IMR-90 (cell line): ENCODE results near the gene SRP9. TPM values are rescaled to one million over a fixed set of nuclear protein-coding genes. Genes with fewer than 3 reads are reported as not detected.
"Not testable (repeated sequence)": the region's sequence is repeated elsewhere in the genome, so short reads cannot be mapped to it uniquely, and the experiment has no call there.

Experiments used
- ATAC-seq: fragments of 200-7000 bp; cut with Tn5 transposase; 2 replicates; pipeline ENCODE4 v1.9.1; 2020; ENCODE audit warnings: low read depth, mild to moderate bottlenecking, moderate library complexity
- BruUV-seq: library from RNA; stranded (reverse); fragments of 400-500 nt; replicated peaks from 2 replicates; lab custom pipeline; 2021; lab: Mats Ljungman, UMichigan
- CTCF ChIA-PET: fragments of 300-600 bp; formaldehyde crosslinking; extraction: SDS; loops from one replicate; lab custom pipeline; 2021; ENCODE audit warnings: antibody characterized with exemption; lab: Yijun Ruan, JAX
- POLR2A ChIA-PET: fragments of 300-600 bp; sonication (Branson Sonifier 250); formaldehyde crosslinking; loops from one replicate; lab custom pipeline; 2022; ENCODE audit warnings: antibody characterized with exemption; ENCODE audit not compliant: unreplicated experiment; lab: Charles Lee
- DNase-seq: peaks from one replicate; pipeline ENCODE4 v3.0.0; 2013
- H2AFZ ChIP-seq: replicated peaks from 2 replicates; pipeline ENCODE3; 2013; ENCODE audit warnings: low read length, mild to moderate bottlenecking; ENCODE audit not compliant: poor library complexity
- H2AK5ac ChIP-seq: 2 replicates; pipeline ENCODE4 v1.6.1; 2013; ENCODE audit warnings: low read depth, low read length, inconsistent platforms
- H2AK9ac ChIP-seq: replicated peaks from 2 replicates; pipeline ENCODE3; 2013; ENCODE audit warnings: mild to moderate bottlenecking, low read depth, low read length, moderate library complexity; ENCODE audit not compliant: poor library complexity
- H2BK120ac ChIP-seq: 2 replicates; pipeline ENCODE4 v1.6.1; 2013; ENCODE audit warnings: low read depth, low read length, inconsistent platforms
- H2BK15ac ChIP-seq: 3 replicates; pipeline ENCODE4 v1.6.1; 2013; ENCODE audit warnings: low read depth, low read length, inconsistent platforms
- H2BK20ac ChIP-seq: 2 replicates; pipeline ENCODE4 v1.6.1; 2013; ENCODE audit warnings: low read depth, mild to moderate bottlenecking, inconsistent platforms, low read length, moderate library complexity
- H2BK5ac ChIP-seq: 2 replicates; pipeline ENCODE4 v1.6.1; 2013; ENCODE audit warnings: mild to moderate bottlenecking, low read depth, low read length, inconsistent platforms; ENCODE audit not compliant: poor library complexity, severe bottlenecking
- H3K14ac ChIP-seq: replicated peaks from 2 replicates; pipeline ENCODE4 v1.6.1; 2013; ENCODE audit warnings: low read depth, low read length, inconsistent platforms
- H3K18ac ChIP-seq: 2 replicates; pipeline ENCODE4 v1.6.1; 2013; ENCODE audit warnings: low read depth, low read length, control low read depth
- H3K23ac ChIP-seq: 2 replicates; pipeline ENCODE4 v1.6.1; 2013; ENCODE audit warnings: low read depth, low read length, inconsistent platforms
- H3K27ac ChIP-seq: 2 replicates; pipeline ENCODE4 v1.5.1; 2013; ENCODE audit warnings: mild to moderate bottlenecking, control low read depth, low read length; ENCODE audit not compliant: insufficient read depth
- H3K27me3 ChIP-seq: 2 replicates; pipeline ENCODE4 v1.6.1; 2013; ENCODE audit warnings: low read length; ENCODE audit not compliant: control insufficient read depth, insufficient read depth
- H3K36me3 ChIP-seq: 2 replicates; pipeline ENCODE4 v1.6.1; 2013; ENCODE audit warnings: low read length, mixed read lengths; ENCODE audit not compliant: control insufficient read depth, insufficient read depth
- H3K4ac ChIP-seq: 2 replicates; pipeline ENCODE4 v1.6.1; 2013; ENCODE audit warnings: low read depth, low read length, inconsistent platforms
- H3K4me1 ChIP-seq: 2 replicates; pipeline ENCODE4 v1.6.1; 2013; ENCODE audit warnings: low read length, mixed read lengths; ENCODE audit not compliant: control insufficient read depth, insufficient read depth
- H3K4me2 ChIP-seq: 2 replicates; pipeline ENCODE4 v1.6.1; 2013; ENCODE audit warnings: low read depth, mild to moderate bottlenecking, control low read depth, low read length, moderate library complexity
- H3K4me3 ChIP-seq: 2 replicates; pipeline ENCODE4 v1.5.1; 2013; ENCODE audit warnings: low read depth, mild to moderate bottlenecking, control low read depth, low read length, moderate library complexity; ENCODE audit not compliant: insufficient read depth
- H3K56ac ChIP-seq: 2 replicates; pipeline ENCODE4 v1.6.1; 2013; ENCODE audit warnings: low read length, inconsistent platforms; ENCODE audit not compliant: insufficient read depth; ENCODE audit errors: extremely low read depth
- H3K79me1 ChIP-seq, 2 experiments: 2 replicates each; pipeline ENCODE4 v1.6.1; 2013; ENCODE audit warnings: low read length in 2 of 2, inconsistent platforms in 1 of 2, low read depth in 1 of 2
- H3K9ac ChIP-seq: 2 replicates; pipeline ENCODE4 v1.6.1; 2013; ENCODE audit warnings: low read depth, low read length, control low read depth
- H3K9me1 ChIP-seq: 2 replicates; pipeline ENCODE4 v1.6.1; 2013; ENCODE audit warnings: low read length, inconsistent platforms; ENCODE audit not compliant: insufficient read depth
- H3K9me3 ChIP-seq: 2 replicates; pipeline ENCODE4 v1.6.1; 2013; ENCODE audit warnings: low read length; ENCODE audit not compliant: control insufficient read depth, insufficient read depth
- H4K20me1 ChIP-seq: 2 replicates; pipeline ENCODE4 v1.6.1; 2013; ENCODE audit warnings: low read length, inconsistent platforms; ENCODE audit not compliant: insufficient read depth
- H4K5ac ChIP-seq: 2 replicates; pipeline ENCODE4 v1.6.1; 2013; ENCODE audit warnings: mild to moderate bottlenecking, low read depth, low read length, control low read depth
- H4K8ac ChIP-seq, 2 experiments: 2 replicates each; pipeline ENCODE4 v1.6.1; 2013; ENCODE audit warnings: low read depth in 2 of 2, low read length in 2 of 2, control low read depth in 1 of 2, inconsistent platforms in 1 of 2
- H4K91ac ChIP-seq: 2 replicates; pipeline ENCODE4 v1.6.1; 2013; ENCODE audit warnings: low read depth, low read length, inconsistent platforms; ENCODE audit not compliant: insufficient read depth
- CHD1 ChIP-seq: IDR thresholded peaks from 2 replicates; pipeline ENCODE4 v1.6.1; 2012; ENCODE audit warnings: low read depth, low read length, improper control_type of control experiment
- ELK1 ChIP-seq: fragments of 150-350 bp; IDR thresholded peaks from 2 replicates; pipeline ENCODE4 v1.6.1; 2016; ENCODE audit warnings: low read depth, mild to moderate bottlenecking, low read length, moderate library complexity, borderline replicate concordance
- MAZ ChIP-seq: IDR thresholded peaks from 2 replicates; pipeline ENCODE4 v1.6.1; 2012; ENCODE audit warnings: low read depth, mild to moderate bottlenecking, low read length, improper control_type of control experiment, moderate library complexity, borderline replicate concordance
- SMC3 ChIP-seq: fragments of 150-350 bp; IDR thresholded peaks from 2 replicates; pipeline ENCODE4 v1.6.1; 2016; ENCODE audit warnings: low read depth, mild to moderate bottlenecking, antibody characterized with exemption, low read length, moderate library complexity
- USF2 ChIP-seq: fragments of 150-350 bp; IDR thresholded peaks from 2 replicates; pipeline ENCODE4 v1.6.1; 2017; ENCODE audit warnings: mild to moderate bottlenecking, antibody characterized with exemption, low read length, low read depth
- WGBS, 2 experiments: methylation state at CpG; one replicate each; pipeline versions ENCODE4 v1.1.5 to v1.1.7; 2013; ENCODE audit warnings: missing lambda C conversion rate in 2 of 2; ENCODE audit not compliant: insufficient read length in 1 of 2; ENCODE audit errors: extremely low coverage in 2 of 2; 5-methylcytosine and 5-hydroxymethylcytosine counted together
- dilution Hi-C: fragments of 300-500 bp; cut with HindIII; formaldehyde crosslinking; loops from one replicate; pipeline ENCODE4 v1.14.3; 2018; ENCODE audit warnings: low sequenced_read_pairs; ENCODE audit not compliant: unreplicated experiment
- in situ Hi-C: fragments of 300-500 bp; cut with MboI; formaldehyde crosslinking; loops from 3 replicates; pipeline ENCODE4 v1.14.3; 2019; ENCODE audit warnings: low sequenced_read_pairs, inconsistent platforms, mixed read lengths
- intact Hi-C: fragments of 100-400 bp; cut with micrococcal nuclease; formaldehyde crosslinking; loops from 2 replicates; pipeline ENCODE4 v1.10.0; 2022
- polyA plus RNA-seq, 3 experiments: library from polyadenylated mRNA; depleted of rRNA; stranded (reverse); fragments of >200 nt; gene quantifications; 2 replicates each; pipeline ENCODE4 v1.2.3, GENCODE V29; 2012; ENCODE audit warnings: low replicate concordance in 1 of 3
- total RNA-seq: library from RNA; depleted of rRNA; stranded (reverse); fragments of >200 nt; gene quantifications from 2 replicates; pipeline ENCODE4 v1.2.3, GENCODE V29; 2012

Gene SRP9
- total and polyA plus RNA-seq, 2 of the 4 experiments (the other 2 are of a cell fraction): 230 to 295 TPM

- TF ChIP-seq ELK1 (no peak), USF2 (no peak), CHD1 (no peak), MAZ (no peak), SMC3 (no peak)
Observed at GRCh38 chr1:225757927-225758656, 19.5 kb upstream of the SRP9 start (continued).

- H3K14ac ChIP-seq, H2BK15ac ChIP-seq, H3K4me2 ChIP-seq, POLR2A ChIA-PET, H3K9ac ChIP-seq, CTCF ChIA-PET, H3K36me3 ChIP-seq, H2BK5ac ChIP-seq, H3K27ac ChIP-seq, H4K91ac ChIP-seq, BruUV-seq, H2BK120ac ChIP-seq, H2AK9ac ChIP-seq, ATAC-seq, H3K79me1 ChIP-seq, H3K18ac ChIP-seq, in situ Hi-C loops, H2AFZ ChIP-seq, H4K8ac ChIP-seq, H4K5ac ChIP-seq, H3K4me3 ChIP-seq, H3K9me3 ChIP-seq, dilution Hi-C loops, intact Hi-C loops, H3K27me3 ChIP-seq, H3K56ac ChIP-seq, H4K20me1 ChIP-seq, DNase-seq, H2AK5ac ChIP-seq, H2BK20ac ChIP-seq, H3K23ac ChIP-seq, H3K4ac ChIP-seq: not testable (repeated sequence)
- H3K9me1 ChIP-seq: peaks cover 21% of the 10 kb centered on the region
- no CpG with 5 or more reads among the region's 5 CpGs for WGBS, 2 experiments
- H3K4me1 ChIP-seq: peaks cover 28% of the 10 kb centered on the region
Observed at GRCh38 chr1:225759972-225760371, 17.7 kb upstream of the SRP9 start.
